Cerebellar cortex (tissue), 1 donor: ENCODE measurements around the gene PEPD.
A peak's percentile ranks its signal among the peaks of the same experiment; 100 is the strongest.

Experiments
- DNase-seq: peaks from one replicate; pipeline ENCODE4 v3.0.0-alpha.2; 2015; ENCODE audit warnings: low spot score

Gene PEPD

GRCh38 chr19:33383720-33384292 is 137.8 kb downstream of the PEPD start:
- no peak for DNase-seq

GRCh38 chr19:33382982-33383381 is 138.6 kb downstream of the PEPD start:
- DNase-seq, result no peak

- DNase-seq, result no peak
Measured at GRCh38 chr19:33382006-33382405, 139.6 kb downstream of the PEPD start.

- no peak for DNase-seq
Measured at GRCh38 chr19:33381101-33381500, 140.5 kb downstream of the PEPD start.

GRCh38 chr19:33379151-33379829 is 142.3 kb downstream of the PEPD start:
- peak; percentile 39 for DNase-seq

- DNase-seq, result no peak
Measured at GRCh38 chr19:33377586-33378475, 143.8 kb downstream of the PEPD start.

- DNase-seq, result no peak
Measured at GRCh38 chr19:33376941-33377557, 144.5 kb downstream of the PEPD start.

GRCh38 chr19:33376423-33376822 is 145.2 kb downstream of the PEPD start:
- DNase-seq, result no peak

- no peak for DNase-seq
Measured at GRCh38 chr19:33375837-33376159, 145.8 kb downstream of the PEPD start.

- DNase-seq, result no peak
Measured at GRCh38 chr19:33375156-33375836, 146.3 kb downstream of the PEPD start.

GRCh38 chr19:33374236-33374714 is 147.3 kb downstream of the PEPD start:
- DNase-seq, result peak; percentile 47

- DNase-seq, result peak; percentile 88
Measured at GRCh38 chr19:33373453-33374235, 147.9 kb downstream of the PEPD start, which contains the start of gene CEBPG. Gene CEBPG, plus strand, starts transcription at chr19:33373709. Its CDS starts 5,531 bp downstream, at chr19:33379240.

- no peak for DNase-seq
Measured at GRCh38 chr19:33370783-33371182, 150.8 kb downstream of the PEPD start.

GRCh38 chr19:33368074-33368864 is 153.3 kb downstream of the PEPD start:
- no peak for DNase-seq

- DNase-seq, result no peak
Measured at GRCh38 chr19:33366897-33367296, 154.7 kb downstream of the PEPD start.

GRCh38 chr19:33366127-33366526 is 155.5 kb downstream of the PEPD start:
- no peak for DNase-seq

GRCh38 chr19:33365691-33366090 is 155.9 kb downstream of the PEPD start:
- DNase-seq, result no peak

- DNase-seq, result no peak
Measured at GRCh38 chr19:33363476-33363875, 158.1 kb downstream of the PEPD start.

GRCh38 chr19:33362508-33363228 is 158.9 kb downstream of the PEPD start:
- DNase-seq, result no peak
